ENCODE data around the gene IL1RAPL1. TPM values are rescaled to one million over a fixed set of nuclear protein-coding genes. Genes with fewer than 3 reads are reported as not detected.
A peak's percentile ranks its signal among the peaks of the same experiment; 100 is the strongest.

The IL1RAPL1 gene
- polyA plus RNA-seq, 1 of the 3 experiments (the other 2 are of a cell fraction): 2.8 TPM

- H3K4me3 ChIP-seq (ENCODE audit: low read depth in 2 of 2, low read length in 1 of 2): no peak overlapping the region
- WGBS (ENCODE audit: low lambda C conversion rate): 12% methylated on average over 1 of the region's 1 CpG
- H3K9me3 ChIP-seq: no peaks in the 10 kb centered on the region
- no peak overlapping the region for H3K4me2 ChIP-seq
- no peak overlapping the region for H3K27ac ChIP-seq (ENCODE audit: low read depth in 2 of 2, low read length in 1 of 2)
- no peak overlapping the region for H3K9ac ChIP-seq
- no peak for DNase-seq
- TF ChIP-seq MXI1 (IDR thresholded peaks at IDR 0.05; ENCODE audit: low read depth, low read length) (no peak), MEF2A (IDR thresholded peaks at IDR 0.05; ENCODE audit: borderline replicate concordance, low read depth) (no peak), GATA2 (CRISPR knock-in tag; IDR thresholded peaks at IDR 0.05) (no peak), POLR2AphosphoS5 (IDR thresholded peaks at IDR 0.05; ENCODE audit: low read depth, low read length) (no peak), NRF1 (IDR thresholded peaks at IDR 0.05; ENCODE audit: low read depth, low read length) (no peak), YY1 (IDR thresholded peaks at IDR 0.05; ENCODE audit: low read depth) (no peak)
- H3K79me2 ChIP-seq (ENCODE audit: insufficient read depth): no peaks in the 10 kb centered on the region
- POLR2A ChIA-PET: no interaction called here
- H3K9me2 ChIP-seq: no peaks in the 10 kb centered on the region
- H2AFZ ChIP-seq (ENCODE audit: low read depth): no peak overlapping the region
- H3K4me1 ChIP-seq (ENCODE audit: control insufficient read depth in 1 of 2, insufficient read depth in 2 of 2, low read depth in 1 of 2, low read length in 1 of 2): no peaks in the 10 kb centered on the region; a peak in 1 of 4 replicates
- CTCF ChIA-PET: no interaction called here
- H3K27me3 ChIP-seq (ENCODE audit: insufficient read depth): no peaks in the 10 kb centered on the region
- H4K20me1 ChIP-seq (ENCODE audit: insufficient read depth): no peaks in the 10 kb centered on the region
- no peaks in the 10 kb centered on the region for H3F3A ChIP-seq (replicated peaks; ENCODE audit: insufficient read depth)
- no peaks in the 10 kb centered on the region for H3K36me3 ChIP-seq (replicated peaks in 1 of 2; ENCODE audit: control insufficient read depth in 1 of 2, insufficient read depth in 2 of 2, low read length in 1 of 2)
Observed at GRCh38 chrX:29941287-29941686, 1354.0 kb downstream of the IL1RAPL1 start.

- ChIA-PET CTCF (no interaction called here), POLR2A (no interaction called here)
- H3K9ac ChIP-seq: no peak overlapping the region
- H3F3A ChIP-seq (replicated peaks; ENCODE audit: insufficient read depth): no peaks in the 10 kb centered on the region
- 8% methylated on average over 3 of the region's 3 CpGs for WGBS (ENCODE audit: low lambda C conversion rate)
- H3K27ac ChIP-seq (ENCODE audit: low read depth in 2 of 2, low read length in 1 of 2): peak overlapping the region in 1 of 2 experiments; percentile 80; a peak in 2 of 4 replicates
- peaks cover 0 to 11% of the 10 kb centered on the region in 2 experiments; a peak in 2 of 4 replicates for H3K4me1 ChIP-seq (ENCODE audit: control insufficient read depth in 1 of 2, insufficient read depth in 2 of 2, low read depth in 1 of 2, low read length in 1 of 2)
- H2AFZ ChIP-seq (ENCODE audit: low read depth): no peak overlapping the region
- no peaks in the 10 kb centered on the region for H3K9me2 ChIP-seq
- peak; percentile 44 for TF ChIP-seq TCF12 (IDR thresholded peaks at IDR 0.05)
- TF ChIP-seq MAX (IDR thresholded peaks at IDR 0.05; ENCODE audit: low read depth): no peak
- 0 out of 2 replicates have a peak, but pooled peaks have one; percentile 21 for TF ChIP-seq JUND (IDR thresholded peaks at IDR 0.05)
- no peak; the same call in 1 of the 2 replicates for TF ChIP-seq TEAD4 (IDR thresholded peaks at IDR 0.05; ENCODE audit: borderline replicate concordance, insufficient read depth)
- no peaks in the 10 kb centered on the region for H3K79me2 ChIP-seq (ENCODE audit: insufficient read depth)
- H3K36me3 ChIP-seq (replicated peaks in 1 of 2; ENCODE audit: control insufficient read depth in 1 of 2, insufficient read depth in 2 of 2, low read length in 1 of 2): no peaks in the 10 kb centered on the region
- no peak overlapping the region for H3K4me3 ChIP-seq (ENCODE audit: low read depth in 2 of 2, low read length in 1 of 2)
- no peaks in the 10 kb centered on the region for H3K27me3 ChIP-seq (ENCODE audit: insufficient read depth)
- DNase-seq: no peak
- no peaks in the 10 kb centered on the region for H4K20me1 ChIP-seq (ENCODE audit: insufficient read depth)
- no peak overlapping the region for H3K4me2 ChIP-seq
- no peaks in the 10 kb centered on the region for H3K9me3 ChIP-seq
Observed at GRCh38 chrX:29947225-29947624, 1360.0 kb downstream of the IL1RAPL1 start.

DNA sequence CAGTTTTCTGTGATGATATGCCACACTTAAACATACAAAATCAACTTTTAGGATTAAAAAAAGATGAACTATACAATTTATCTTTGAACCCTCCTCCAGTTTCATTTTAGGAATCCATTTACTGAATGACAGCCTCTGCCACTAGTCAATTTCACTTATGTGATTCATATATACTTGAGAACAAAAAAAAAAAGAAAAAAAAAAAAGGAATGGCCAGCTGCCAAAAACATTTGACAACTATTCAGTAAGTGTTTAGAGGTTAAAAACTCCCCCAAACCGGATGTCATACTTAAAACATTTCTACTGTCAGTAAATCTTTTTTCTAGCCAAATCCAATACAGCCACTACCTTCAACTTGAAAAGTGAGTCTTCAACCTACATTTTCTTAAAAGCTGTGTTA is 1361.4 kb downstream of the IL1RAPL1 start:
- no peak overlapping the region for H2AFZ ChIP-seq (ENCODE audit: low read depth)
- H3F3A ChIP-seq (replicated peaks; ENCODE audit: insufficient read depth): no peaks in the 10 kb centered on the region
- POLR2A ChIA-PET: no interaction called here
- H3K4me1 ChIP-seq (ENCODE audit: control insufficient read depth in 1 of 2, insufficient read depth in 2 of 2, low read depth in 1 of 2, low read length in 1 of 2): peaks cover 0 to 16% of the 10 kb centered on the region in 2 experiments; a peak in 2 of 4 replicates
- no peak for DNase-seq
- no peaks in the 10 kb centered on the region for H3K27me3 ChIP-seq (ENCODE audit: insufficient read depth)
- H3K9ac ChIP-seq: no peak overlapping the region
- WGBS (ENCODE audit: low lambda C conversion rate): 8% methylated on average over 1 of the region's 1 CpG
- peak overlapping the region in 1 of 2 experiments; percentile 80; a peak in 1 of 4 replicates for H3K27ac ChIP-seq (ENCODE audit: low read depth in 2 of 2, low read length in 1 of 2)
- H3K9me3 ChIP-seq: no peaks in the 10 kb centered on the region
- H3K9me2 ChIP-seq: no peaks in the 10 kb centered on the region
- CTCF ChIA-PET: no interaction called here
- H3K79me2 ChIP-seq (ENCODE audit: insufficient read depth): no peaks in the 10 kb centered on the region
- no peak overlapping the region for H3K4me2 ChIP-seq
- no peaks in the 10 kb centered on the region for H3K36me3 ChIP-seq (replicated peaks in 1 of 2; ENCODE audit: control insufficient read depth in 1 of 2, insufficient read depth in 2 of 2, low read length in 1 of 2)
- no peak overlapping the region for H3K4me3 ChIP-seq (ENCODE audit: low read depth in 2 of 2, low read length in 1 of 2)
- no peaks in the 10 kb centered on the region for H4K20me1 ChIP-seq (ENCODE audit: insufficient read depth)
- TF ChIP-seq YY1 (IDR thresholded peaks at IDR 0.05; ENCODE audit: low read depth) (no peak), ZBTB33 (IDR thresholded peaks at IDR 0.05; ENCODE audit: borderline replicate concordance, low read depth) (no peak), CTCF (IDR thresholded peaks at IDR 0.05) (no peak), FOXJ3 (CRISPR knock-in tag; IDR thresholded peaks at IDR 0.05) (no peak), PBX3 (IDR thresholded peaks at IDR 0.05) (peak; percentile 62; the same call in 1 of the 2 replicates), TCF12 (IDR thresholded peaks at IDR 0.05) (no peak; the same call in 1 of the 2 replicates), SIN3A (IDR thresholded peaks at IDR 0.05; ENCODE audit: borderline replicate concordance, low read depth, low read length) (no peak), EP300 (IDR thresholded peaks at IDR 0.05; ENCODE audit: borderline replicate concordance in 1 of 2, low read depth in 1 of 2, low read length in 1 of 2) (peak in 1 of 2 experiments; percentile 41; a peak in 1 of 4 replicates), RFX5 (IDR thresholded peaks at IDR 0.05; ENCODE audit: low read length) (no peak)
- TF ChIP-seq, protein P1, sequence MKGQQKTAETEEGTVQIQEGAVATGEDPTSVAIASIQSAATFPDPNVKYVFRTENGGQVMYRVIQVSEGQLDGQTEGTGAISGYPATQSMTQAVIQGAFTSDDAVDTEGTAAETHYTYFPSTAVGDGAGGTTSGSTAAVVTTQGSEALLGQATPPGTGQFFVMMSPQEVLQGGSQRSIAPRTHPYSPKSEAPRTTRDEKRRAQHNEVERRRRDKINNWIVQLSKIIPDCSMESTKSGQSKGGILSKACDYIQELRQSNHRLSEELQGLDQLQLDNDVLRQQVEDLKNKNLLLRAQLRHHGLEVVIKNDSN (IDR thresholded peaks at IDR 0.05; ENCODE audit: borderline replicate concordance, low read depth): no peak

Data from SK-N-SH (cell line).